Measurements from ENCODE around the gene HOXC9.

- TF ChIP-seq CTCF (tag by site-specific recombination; IDR thresholded peaks at IDR 0.05) (no peak), SP7 (tag by site-specific recombination; IDR thresholded peaks at IDR 0.05) (no peak), ZNF416 (tag by site-specific recombination; IDR thresholded peaks at IDR 0.05) (no peak), ZNF585B (tag by site-specific recombination; IDR thresholded peaks at IDR 0.05) (no peak), ZNF148 (tag by site-specific recombination; IDR thresholded peaks at IDR 0.05; ENCODE audit: borderline replicate concordance) (no peak), ZNF350 (tag by site-specific recombination; IDR thresholded peaks at IDR 0.05) (no peak), OSR2 (tag by site-specific recombination; IDR thresholded peaks at IDR 0.05) (no peak), ZNF558 (tag by site-specific recombination; IDR thresholded peaks at IDR 0.05) (no peak)
Measured at GRCh38 chr12:54008260-54008552, 8.2 kb downstream of the HOXC9 start.

Measured in HEK293 (cell line).